ENCODE results near the gene MITF.

The MITF gene, protein sequence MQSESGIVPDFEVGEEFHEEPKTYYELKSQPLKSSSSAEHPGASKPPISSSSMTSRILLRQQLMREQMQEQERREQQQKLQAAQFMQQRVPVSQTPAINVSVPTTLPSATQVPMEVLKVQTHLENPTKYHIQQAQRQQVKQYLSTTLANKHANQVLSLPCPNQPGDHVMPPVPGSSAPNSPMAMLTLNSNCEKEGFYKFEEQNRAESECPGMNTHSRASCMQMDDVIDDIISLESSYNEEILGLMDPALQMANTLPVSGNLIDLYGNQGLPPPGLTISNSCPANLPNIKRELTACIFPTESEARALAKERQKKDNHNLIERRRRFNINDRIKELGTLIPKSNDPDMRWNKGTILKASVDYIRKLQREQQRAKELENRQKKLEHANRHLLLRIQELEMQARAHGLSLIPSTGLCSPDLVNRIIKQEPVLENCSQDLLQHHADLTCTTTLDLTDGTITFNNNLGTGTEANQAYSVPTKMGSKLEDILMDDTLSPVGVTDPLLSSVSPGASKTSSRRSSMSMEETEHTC

DNA sequence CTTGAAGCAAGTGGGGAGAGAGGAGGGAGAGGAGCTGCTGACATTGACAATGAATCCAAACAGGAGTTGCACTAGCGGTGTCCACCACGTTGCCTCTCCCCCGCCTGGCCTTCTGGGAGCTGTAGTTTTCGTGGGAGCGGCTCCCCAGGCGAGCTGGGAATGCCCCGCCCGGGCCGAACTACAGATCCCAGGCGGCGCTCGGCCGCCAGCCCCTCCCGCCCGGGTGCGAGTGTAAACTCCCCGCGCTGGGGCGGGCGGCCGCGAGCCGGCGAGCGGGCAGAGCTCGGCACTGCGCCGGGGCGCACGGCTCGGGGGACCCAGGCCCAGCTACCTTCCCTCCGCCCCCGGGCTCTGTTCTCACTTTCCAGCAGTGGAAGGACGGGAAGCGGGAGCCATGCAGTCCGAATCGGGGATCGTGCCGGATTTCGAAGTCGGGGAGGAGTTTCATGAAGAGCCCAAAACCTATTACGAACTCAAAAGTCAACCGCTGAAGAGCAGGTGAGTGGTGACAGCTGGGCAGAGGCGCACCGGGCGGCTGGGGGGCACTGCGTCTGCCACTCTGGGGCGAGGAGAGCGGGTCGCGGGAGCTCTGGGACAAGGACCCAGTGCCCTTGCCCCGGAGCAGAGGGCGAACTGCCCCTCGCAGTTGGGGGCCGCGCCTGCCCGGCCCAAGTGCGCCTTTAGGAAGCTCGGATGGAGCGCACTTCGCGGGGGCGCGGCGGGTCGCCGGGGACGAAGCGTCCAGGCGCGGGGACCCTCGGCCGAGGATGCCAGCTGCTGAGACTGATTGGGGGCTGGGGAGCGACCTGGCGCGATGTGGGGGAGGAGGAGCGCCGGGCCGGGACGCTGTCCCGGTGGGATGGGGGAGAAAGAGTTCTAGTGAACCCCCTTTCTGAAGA lies at the start of gene MITF:
TSS of gene MITF (plus strand) at position 261 of the 899 bp plus-strand sequence. CDS start at position 395, 134 bp downstream.
- DNase-seq (ENCODE audit: low read depth), result peak; percentile 77

DNA sequence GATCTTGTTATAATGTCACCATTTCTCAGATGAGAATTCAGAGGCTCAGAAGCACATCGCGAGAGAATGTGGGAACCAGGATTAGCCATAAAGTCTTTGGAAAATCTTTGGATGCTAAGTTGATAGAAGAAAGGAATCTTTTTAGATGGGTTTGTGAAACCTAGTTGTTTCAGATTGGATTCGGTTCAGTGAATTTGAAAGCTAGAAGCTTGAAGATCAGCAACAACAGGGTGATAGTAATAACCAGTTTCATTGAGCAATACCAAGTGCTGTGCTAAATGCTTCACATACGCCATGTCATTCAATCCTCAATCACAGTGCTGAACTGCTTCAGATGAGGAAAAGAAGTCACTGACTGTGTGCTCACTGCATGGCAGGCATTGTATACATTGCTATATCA lies 47.4 kb upstream of the MITF start:
- DNase-seq (ENCODE audit: low read depth), result no peak

DNA sequence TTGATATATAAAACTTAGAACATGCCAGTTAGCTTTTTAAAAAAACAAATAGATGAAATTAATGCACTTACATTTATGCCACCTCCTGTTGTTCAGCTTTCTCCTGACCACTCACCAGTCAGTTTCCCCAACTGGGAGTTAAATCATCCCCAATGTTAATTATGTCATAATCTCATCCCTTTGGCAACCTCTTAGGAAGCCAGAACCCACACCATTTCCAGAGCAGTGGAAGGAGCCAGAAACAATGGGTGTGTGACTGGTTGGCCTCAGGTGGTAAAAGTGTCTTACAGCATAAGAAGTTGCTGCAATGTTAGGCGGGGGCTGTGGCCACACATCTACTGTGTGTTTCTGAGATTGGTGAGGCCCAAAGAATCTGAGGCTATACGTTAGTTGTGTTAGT lies 46.5 kb upstream of the MITF start:
- DNase-seq (ENCODE audit: low read depth), result no peak

DNA sequence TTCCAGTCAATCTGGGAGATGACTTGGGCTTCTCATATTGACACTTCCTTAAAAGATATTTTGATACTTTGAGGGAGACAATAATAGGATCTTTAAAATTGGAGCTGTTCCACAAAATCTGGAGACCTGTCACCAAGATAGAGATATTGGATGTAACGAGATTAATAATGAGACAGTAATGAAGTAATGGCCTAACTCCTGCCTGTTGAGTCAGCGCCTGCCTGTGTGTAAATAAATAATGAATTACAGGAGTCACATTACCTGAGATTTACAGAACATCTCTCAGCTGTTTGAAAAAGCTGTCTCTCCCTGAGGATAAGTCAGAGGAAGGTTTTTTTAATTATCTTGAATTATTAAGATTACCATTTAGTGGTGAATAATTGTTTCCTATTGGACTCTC lies 43.8 kb upstream of the MITF start:
- DNase-seq (ENCODE audit: low read depth), result no peak

DNA sequence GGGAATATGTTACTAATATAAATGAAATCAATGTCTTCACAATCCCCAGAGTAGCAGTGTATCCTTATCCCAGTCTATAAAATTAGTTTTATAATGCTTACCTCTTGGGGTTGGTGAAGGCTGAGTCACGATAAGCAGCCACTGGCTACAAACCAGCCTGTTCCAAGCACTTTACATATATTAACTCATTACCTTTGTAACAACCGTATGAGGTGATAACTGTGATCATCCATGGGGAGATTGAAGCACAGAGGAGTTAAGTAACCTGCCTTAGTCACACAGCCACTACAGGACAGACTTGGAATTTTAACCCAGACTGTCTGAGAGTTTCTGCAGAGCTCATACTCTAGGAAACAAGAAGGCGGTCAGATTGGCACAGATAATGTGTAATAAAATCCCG lies 43.3 kb upstream of the MITF start:
- no peak for DNase-seq (ENCODE audit: low read depth)

DNA sequence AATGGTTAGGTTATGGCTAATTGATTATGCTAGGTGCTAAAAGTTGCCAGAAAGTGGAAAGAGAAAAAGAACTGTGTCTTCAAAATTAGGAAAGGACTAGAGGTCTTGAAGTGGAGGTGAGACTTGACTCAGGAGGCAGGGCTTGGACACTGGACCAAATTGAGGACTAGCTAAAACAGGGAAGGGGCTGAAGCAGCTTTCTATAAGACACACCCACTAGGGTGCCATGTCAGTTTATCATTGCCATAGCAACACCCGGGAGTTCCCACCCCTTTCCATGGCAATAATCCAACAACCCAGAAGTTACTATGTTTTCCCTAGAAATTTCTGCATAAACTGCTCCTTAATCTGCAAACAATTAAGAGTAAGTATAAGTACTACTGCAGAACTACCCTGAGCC lies 42.9 kb upstream of the MITF start:
- DNase-seq (ENCODE audit: low read depth), result no peak

DNA sequence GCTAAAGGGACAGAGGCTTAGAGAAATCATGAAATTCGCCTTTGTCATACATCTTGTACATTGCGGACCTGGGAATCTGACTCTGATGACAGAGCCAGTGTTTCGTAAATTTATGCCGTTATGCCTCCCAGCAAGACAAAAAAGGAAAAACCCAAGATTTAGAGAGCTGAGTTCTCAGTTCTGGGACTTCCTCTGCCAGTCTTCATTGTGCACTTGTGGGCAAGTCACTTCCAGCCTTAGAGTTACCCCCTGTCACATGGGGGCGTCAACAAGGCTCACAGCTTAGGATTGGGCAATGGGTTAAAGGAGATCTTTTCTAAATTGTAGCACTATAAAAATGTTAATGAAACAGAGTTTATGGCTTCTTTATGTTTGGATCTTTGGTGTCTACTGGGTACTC lies 41.9 kb upstream of the MITF start:
- DNase-seq (ENCODE audit: low read depth), result no peak

DNA sequence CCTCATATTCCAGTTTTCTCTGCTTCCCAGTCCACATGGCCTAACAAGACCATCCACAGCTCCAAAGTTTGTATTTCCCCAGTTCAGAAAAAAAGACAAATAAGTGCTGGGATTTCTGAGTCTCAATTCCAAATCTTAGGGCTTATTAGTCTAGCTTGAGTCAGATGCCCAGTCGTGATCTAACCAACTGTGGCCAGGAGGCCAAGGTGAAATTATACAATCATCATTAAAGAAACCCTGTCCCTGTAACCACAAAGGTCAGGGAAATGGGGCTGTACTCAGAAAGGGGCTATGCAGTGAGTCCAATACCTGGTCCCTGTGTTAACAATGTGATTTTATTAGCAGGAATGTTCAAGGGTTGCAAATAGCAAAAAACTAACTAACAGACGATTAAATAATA lies 40.5 kb upstream of the MITF start:
- DNase-seq (ENCODE audit: low read depth), result no peak

DNA sequence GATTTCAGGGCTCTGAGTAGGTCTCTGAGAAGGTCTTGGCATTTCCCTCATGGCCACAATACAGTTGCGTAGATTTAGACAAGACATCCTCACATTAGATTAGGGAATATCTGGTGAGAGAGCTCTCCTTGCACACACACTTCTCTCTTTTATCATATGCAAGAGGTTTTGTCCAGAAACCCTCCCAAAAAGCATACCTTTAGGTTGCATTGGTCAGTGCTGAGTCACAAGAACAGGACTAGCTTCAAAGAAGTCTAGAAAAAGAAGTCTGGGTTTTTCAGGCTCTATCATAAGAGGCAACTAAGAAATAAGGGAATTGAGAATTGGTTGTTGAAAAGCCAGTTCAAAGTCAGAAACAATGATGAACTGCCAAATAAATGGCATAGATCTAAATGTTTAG lies 40.1 kb upstream of the MITF start:
- DNase-seq (ENCODE audit: low read depth), result no peak

DNA sequence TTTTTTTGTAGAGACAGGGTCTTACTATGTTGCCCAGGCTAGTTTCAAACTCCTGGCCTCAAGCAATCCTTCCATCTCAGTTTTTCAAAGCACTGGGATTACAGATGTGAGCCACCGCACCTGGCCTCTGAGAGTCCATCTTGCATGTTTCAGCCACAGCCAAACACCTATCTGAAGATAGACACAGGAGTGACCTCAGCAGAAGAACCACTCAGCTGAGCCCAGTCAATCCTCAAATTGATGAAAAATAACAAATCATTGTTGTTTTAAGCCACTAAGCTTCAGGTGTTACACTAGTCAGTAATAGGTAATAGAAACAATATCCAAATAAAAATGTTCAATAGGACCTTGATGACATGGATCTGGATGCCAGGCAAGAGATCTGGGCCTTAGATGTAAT lies 38.3 kb upstream of the MITF start:
- DNase-seq (ENCODE audit: low read depth), result no peak

DNA sequence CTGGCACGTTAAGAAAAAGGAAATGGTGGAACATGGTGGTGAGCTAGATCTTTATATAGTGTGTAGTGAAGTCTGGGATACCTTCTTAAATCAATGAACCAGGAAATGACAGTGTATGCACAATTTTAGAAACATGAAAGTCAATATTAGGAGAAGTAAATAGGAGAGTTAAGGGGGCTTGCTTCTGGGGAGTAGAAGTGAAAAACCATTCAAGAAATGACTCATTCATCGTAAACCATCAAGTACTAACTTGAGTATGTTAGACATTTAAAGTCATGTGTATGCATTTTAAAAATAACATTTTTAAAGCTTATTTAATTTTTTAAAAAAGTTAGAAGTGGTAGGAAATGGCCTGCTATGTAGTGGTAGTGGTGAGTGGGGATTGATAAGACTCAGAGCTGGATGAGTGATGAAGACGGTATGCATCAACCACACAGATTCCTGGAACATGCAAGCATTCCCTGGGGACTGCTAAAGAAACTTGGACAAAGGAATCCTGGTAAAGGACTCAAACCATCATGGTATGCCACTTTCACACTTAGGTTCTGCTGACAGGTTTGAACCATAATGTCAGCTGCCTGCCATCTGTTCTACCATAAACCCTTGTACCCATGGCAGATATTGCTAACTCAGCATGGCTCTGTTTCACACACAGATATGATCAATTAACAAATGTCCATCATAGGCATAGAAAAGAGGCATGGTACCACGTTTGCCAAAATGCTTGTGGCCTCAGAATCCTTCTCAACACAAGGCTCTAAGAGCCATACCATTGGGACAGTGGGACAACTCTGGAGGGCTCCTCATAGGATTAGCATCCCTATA lies 28.9 kb upstream of the MITF start:
- DNase-seq (ENCODE audit: low read depth), result no peak

DNA sequence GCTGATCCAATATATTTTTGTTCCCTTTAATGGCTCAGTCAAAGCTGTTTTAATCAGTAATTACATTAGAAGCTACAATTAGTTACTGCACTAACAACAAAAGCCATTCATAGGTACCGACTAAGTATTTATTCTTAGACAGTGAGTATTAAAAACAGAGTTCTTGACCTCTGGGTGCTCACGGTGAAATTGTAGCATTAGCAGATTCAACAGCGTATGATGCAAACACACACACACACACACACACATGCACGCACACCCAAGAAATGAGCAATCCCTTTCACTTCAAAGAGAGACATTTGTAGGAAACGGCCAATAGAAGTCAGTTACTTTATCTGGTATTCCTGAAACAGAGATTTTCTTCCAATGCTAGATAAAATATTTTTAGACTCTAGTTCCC lies 27.0 kb upstream of the MITF start:
- DNase-seq (ENCODE audit: low read depth), result no peak

DNA sequence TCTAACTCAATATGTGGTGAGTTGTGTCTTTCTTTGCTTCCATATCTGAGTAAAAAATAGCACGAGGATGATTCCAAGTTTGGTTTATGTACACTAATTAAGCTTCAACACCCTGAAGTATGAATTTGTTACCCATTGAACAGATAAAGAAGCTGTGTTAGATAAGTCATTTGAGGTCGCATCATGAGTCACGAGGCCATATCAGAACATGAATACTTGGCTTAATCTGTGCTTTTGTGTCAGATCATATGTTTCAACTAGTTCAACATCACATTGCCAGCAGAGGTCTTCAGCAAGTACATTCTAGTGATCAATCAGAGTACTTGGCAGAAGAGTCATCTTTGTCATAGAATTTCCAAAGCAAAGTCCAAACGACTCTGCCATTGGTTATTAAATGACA lies 26.3 kb upstream of the MITF start:
- no peak for DNase-seq (ENCODE audit: low read depth)

DNA sequence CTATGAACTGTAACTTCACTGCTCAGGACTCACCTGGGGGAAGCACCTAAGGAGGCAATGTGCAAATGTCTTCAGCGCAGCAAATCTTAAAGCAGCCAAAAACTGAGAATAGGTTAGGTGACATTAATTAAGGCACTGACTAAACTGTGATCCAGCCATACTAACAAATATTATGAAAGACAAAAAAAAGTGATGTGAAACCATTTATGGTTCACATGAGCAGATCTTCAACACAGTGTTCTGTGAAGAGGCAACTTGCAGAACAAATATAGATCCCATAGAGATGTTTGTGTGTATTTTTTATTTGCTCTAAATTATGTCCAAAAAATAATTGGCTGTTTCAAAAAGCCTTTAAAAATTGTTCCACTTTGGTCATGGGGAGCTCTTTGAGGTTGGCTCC lies 24.1 kb upstream of the MITF start:
- no peak for DNase-seq (ENCODE audit: low read depth)

DNA sequence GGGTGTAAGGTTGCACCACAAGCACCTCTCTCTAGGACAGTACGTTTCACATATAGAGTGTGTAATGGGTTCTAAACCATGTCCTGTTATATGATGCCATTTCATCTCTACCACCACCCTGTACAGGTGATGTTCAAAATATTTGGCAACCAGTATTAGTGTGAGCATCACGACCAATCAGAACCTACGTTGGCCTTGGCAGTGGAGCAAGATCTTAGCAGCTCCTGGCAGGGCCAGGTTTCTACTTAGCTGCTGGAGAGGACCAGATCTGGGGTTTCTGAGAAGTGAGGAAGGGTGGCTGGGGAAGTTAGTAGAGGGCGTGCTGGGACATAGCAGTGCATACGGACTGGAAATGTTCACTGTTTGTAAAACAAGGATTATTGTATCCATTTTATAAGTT lies 23.1 kb upstream of the MITF start:
- no peak for DNase-seq (ENCODE audit: low read depth)

DNA sequence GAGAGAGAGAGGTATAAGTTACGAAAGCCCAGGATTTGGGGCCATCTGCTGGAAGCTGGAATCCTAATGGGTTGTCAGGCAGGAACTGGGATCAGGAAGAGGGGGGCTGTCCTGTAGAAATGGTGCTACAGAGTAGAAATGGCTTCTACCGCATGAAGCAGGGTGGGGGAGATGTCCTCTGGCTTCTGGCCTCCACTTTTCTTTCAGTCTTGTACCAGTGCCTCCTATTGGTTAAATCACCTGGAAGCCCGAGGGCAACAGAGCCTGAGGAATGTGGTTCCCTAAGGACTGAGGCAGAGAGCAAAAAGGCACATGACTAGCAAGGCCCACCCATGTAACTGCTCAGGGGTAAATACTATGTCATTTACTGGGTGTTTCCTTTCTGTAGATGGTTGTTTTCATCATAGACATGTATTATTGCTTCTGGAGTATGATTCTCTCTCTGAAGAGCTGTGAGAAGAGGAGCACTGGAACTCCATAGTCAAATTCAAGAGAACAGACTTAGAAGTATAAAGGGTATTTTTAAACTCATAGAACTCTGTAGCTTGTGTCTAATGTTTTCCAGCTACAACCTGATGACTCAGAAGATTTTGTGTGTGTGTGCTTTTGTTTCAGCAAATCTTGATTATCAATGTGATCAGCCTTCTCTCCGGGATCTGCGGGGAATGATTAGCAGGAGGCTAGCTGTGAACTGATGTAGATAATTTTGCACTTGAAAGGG lies 20.2 kb upstream of the MITF start:
- DNase-seq (ENCODE audit: low read depth), result no peak

DNA sequence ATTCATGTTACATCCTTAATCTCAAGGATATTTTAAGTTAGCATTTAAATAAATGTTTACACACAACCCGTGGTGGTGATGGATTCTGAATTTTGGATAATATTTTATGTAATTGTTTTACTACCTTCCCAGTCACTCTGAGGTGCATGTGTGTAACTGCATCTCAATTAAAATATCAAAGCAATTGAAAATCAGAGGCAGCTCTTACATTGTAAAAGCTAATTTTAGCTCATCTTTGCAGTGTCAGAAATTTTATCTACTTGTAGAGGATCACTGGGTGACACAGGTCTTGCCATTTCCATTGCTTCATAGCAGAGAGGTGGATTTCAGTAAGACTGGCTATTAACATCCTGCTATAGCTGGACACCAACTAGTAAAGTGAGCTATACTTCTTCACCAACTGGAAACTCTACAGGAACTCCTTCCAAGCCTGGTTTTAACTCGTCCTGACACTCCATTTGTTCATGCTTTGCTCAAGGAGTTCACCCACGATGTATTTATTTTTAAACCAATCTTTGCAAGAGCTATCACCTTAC lies 19.6 kb upstream of the MITF start:
- no peak for DNase-seq (ENCODE audit: low read depth)

DNA sequence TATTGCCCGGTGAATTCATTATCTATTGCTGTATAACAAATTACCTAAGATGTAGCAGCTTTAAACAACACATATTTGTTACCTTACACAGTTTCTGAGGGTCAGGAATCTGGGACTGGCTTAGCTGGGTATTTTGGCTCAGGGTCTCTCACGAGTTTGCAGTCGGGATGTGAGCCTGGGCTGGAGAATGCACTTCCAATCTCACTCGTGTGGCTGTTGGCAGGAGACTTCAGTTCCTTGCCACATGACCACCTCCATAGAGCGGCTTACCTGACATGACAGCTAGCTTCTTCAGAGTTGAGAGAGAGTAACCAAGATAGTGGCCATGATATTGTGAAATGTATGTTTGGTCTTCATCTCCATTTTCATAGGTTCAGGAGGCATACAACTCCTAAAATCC lies 18.4 kb upstream of the MITF start:
- no peak for DNase-seq (ENCODE audit: low read depth)

DNA sequence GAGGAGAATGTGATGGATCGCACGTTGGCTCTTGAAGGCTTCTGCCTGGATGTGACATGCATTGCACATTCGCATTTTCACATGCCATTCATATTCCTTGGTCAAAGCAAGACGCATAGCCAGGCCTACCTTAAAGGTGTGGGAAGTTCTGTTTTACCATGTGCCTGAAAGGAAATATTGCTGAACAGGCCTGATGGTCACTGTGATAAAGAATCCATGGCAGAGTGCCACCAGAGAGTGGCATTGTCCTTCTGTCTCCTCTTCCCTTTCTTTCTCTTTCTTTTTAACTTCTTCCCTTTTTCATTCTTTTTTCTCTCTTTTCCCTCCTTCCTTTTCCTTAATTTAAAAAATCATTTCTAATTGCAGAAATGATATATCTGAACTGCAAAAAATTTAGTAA lies 15.9 kb upstream of the MITF start:
- no peak for DNase-seq (ENCODE audit: low read depth)

DNA sequence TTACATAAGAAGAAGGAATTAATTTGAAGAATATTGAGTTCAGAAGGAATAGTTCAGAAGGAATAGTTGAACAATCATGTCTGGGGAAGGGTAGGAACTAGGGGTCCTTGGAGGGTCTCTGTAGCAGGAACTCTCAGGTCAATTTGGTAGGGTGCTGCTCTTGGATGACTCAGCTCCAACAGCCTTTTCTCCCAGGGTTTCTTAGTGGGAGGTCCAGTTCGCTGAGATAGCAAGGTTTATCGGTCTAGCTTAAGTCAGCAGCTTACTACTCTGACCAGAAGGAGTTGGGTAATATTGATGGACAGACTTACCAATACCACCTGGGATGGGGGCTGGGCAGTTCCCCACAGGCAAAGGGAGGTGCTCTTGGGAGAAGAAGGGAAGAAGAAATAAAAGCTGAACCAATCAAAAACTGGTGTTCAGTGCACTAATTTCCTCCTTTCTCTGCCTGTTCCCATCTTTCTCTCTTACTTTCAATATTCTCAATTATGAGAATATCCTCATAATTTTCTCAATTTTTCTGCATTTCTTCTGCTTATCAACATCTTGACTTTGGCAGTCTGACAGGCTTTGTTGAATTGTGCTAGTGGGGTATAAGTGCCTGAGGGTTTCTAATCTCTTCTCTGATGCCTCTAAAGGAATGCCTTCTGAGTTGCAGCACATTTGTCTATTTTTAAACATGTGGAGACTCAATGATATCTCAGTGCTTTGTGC lies 14.4 kb upstream of the MITF start:
- DNase-seq (ENCODE audit: low read depth), result no peak
